NT2/D1 (cell line): ENCODE results near the gene SLC25A22.

Source experiments
- SUZ12 ChIP-seq: IDR thresholded peaks from 2 replicates; pipeline ENCODE4 v1.6.1; 2011; ENCODE audit not compliant: insufficient read length, insufficient read depth; ENCODE audit errors: extremely low read depth
- YY1 ChIP-seq: IDR thresholded peaks from 2 replicates; pipeline ENCODE4 v1.6.1; 2011; ENCODE audit not compliant: insufficient read length, insufficient read depth

GRCh38 chr11:816433-816779 is 18.3 kb upstream of the SLC25A22 start:
- no peak for TF ChIP-seq YY1
- TF ChIP-seq SUZ12, result no peak
